ENCODE results near the gene RHEBL1. TPM values are rescaled to one million over a fixed set of nuclear protein-coding genes. Genes with fewer than 3 reads are reported as not detected.

Gene RHEBL1
- total RNA-seq, 1 experiment from 2014 or later = 9.0 TPM

DNA sequence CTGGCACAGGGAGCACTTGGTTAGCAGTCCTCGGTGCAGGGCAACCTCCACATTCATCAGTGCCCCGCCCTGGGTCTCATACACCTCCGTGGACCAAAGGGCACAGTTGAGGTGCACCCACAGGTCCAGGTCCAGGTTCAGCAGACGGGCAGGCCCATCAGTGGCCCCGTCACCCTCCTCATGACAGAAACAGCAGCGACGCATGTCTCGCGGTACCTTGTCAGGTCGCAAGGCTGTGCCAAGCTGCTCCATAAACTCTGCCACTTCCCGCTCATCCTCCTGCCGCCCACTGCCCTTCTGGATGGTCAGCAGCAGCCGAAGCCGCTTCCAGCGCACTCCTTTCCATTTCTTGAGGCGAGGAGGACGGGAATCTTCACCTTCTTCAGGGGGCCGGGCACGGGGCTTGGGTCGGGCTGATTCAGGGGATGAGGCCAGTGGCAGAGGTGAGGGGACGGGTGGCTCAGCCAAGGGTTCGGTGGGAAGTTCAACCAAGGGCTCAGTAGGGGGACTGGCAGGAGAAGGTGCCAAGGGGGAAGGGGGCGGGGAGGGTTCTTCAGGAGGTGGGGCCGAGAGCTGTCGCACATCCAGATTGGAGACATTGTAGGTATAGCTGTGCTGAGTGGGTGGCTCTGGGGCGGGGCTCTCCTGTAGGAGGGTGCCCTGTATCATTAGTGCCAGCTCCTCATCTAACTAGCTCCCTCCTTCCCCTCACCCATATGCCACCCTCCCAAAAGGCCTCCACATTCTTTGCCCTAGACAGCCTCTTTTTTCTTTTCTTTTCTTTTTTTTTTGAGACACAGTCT is 42.9 kb downstream of the RHEBL1 start:
- Mint-ChIP-seq H3K9me3 (no peaks in the 10 kb centered on the region), H3K27ac (no peak overlapping the region), H3K4me1 (no peaks in the 10 kb centered on the region), H3K4me3 (no peak overlapping the region), H3K36me3 (peaks cover 58% of the 10 kb centered on the region), H3K27me3 (ENCODE audit: low read depth) (no peaks in the 10 kb centered on the region)
- POLR2A ChIA-PET = no interaction called here
- CTCF ChIA-PET = interaction anchor here (0.9 to 1.4 kb wide), 3 partner anchors 9 to 62 kb away, joined by 4 read pairs; partner anchors contain the start of gene PRKAG1
- ATAC-seq = no peak; the same call in 1 of the 2 replicates
- DNase-seq (ENCODE audit: low spot score) = no peak
- TF ChIP-seq ETV6 (CRISPR knock-in tag; IDR thresholded peaks at IDR 0.05) (no peak), ZNF512 (CRISPR knock-in tag; IDR thresholded peaks at IDR 0.05; ENCODE audit: borderline replicate concordance) (no peak), NR1H2 (CRISPR knock-in tag; IDR thresholded peaks at IDR 0.05) (no peak), ZMAT4 (CRISPR knock-in tag; IDR thresholded peaks at IDR 0.05) (no peak), EMX1 (CRISPR knock-in tag; IDR thresholded peaks at IDR 0.05) (no peak)

GRCh38 chr12:49026101-49026500 is 43.7 kb downstream of the RHEBL1 start:
- H3K27me3 Mint-ChIP-seq (ENCODE audit: low read depth) = no peaks in the 10 kb centered on the region
- TF ChIP-seq NFE2L1 (CRISPR knock-in tag; IDR thresholded peaks at IDR 0.05) (no peak), FOXP1 (CRISPR knock-in tag; IDR thresholded peaks at IDR 0.05; ENCODE audit: borderline replicate concordance) (no peak), JAZF1 (CRISPR knock-in tag; IDR thresholded peaks at IDR 0.05) (no peak), RORB (CRISPR knock-in tag; IDR thresholded peaks at IDR 0.05) (no peak), TCF7 (CRISPR knock-in tag; IDR thresholded peaks at IDR 0.05; ENCODE audit: low read depth) (no peak), E2F4 (CRISPR knock-in tag; IDR thresholded peaks at IDR 0.05; ENCODE audit: borderline replicate concordance, low read depth) (no peak), E2F5 (CRISPR knock-in tag; IDR thresholded peaks at IDR 0.05) (no peak), HMGA2 (CRISPR knock-in tag; IDR thresholded peaks at IDR 0.05) (no peak), ZNF232 (CRISPR knock-in tag; IDR thresholded peaks at IDR 0.05) (no peak), ZNF121 (CRISPR knock-in tag; IDR thresholded peaks at IDR 0.05) (no peak), ATF2 (CRISPR knock-in tag; IDR thresholded peaks at IDR 0.05; ENCODE audit: borderline replicate concordance, low read depth) (no peak)
- TF ChIP-seq, protein P1, sequence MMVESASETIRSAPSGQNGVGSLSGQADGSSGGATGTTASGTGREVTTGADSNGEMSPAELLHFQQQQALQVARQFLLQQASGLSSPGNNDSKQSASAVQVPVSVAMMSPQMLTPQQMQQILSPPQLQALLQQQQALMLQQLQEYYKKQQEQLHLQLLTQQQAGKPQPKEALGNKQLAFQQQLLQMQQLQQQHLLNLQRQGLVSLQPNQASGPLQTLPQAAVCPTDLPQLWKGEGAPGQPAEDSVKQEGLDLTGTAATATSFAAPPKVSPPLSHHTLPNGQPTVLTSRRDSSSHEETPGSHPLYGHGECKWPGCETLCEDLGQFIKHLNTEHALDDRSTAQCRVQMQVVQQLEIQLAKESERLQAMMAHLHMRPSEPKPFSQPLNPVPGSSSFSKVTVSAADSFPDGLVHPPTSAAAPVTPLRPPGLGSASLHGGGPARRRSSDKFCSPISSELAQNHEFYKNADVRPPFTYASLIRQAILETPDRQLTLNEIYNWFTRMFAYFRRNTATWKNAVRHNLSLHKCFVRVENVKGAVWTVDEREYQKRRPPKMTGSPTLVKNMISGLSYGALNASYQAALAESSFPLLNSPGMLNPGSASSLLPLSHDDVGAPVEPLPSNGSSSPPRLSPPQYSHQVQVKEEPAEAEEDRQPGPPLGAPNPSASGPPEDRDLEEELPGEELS (CRISPR knock-in tag; IDR thresholded peaks at IDR 0.05) = no peak
- no peaks in the 10 kb centered on the region for H3K4me1 Mint-ChIP-seq
- H3K4me3 Mint-ChIP-seq = no peak overlapping the region
- H3K9me3 Mint-ChIP-seq = no peaks in the 10 kb centered on the region
- no peak for ATAC-seq
- H3K36me3 Mint-ChIP-seq = peaks cover 61% of the 10 kb centered on the region
- H3K27ac Mint-ChIP-seq = no peak overlapping the region
- POLR2A ChIA-PET = no interaction called here
- no peak for DNase-seq (ENCODE audit: low spot score)
- CTCF ChIA-PET = interaction anchor here (2.2 kb wide), 1 partner anchor 18 kb away, joined by 12 read pairs; no protein-coding TSS in a partner anchor
